Fibroblast of the aortic adventitia (primary cell): ENCODE data around the gene POLA1. TPM values are rescaled to one million over a fixed set of nuclear protein-coding genes. Genes with fewer than 3 reads are reported as not detected.

Source experiments
- DNase-seq: peaks from one replicate; pipeline ENCODE4 v3.0.0-alpha.2; 2010; ENCODE audit warnings: low read depth
- H3K4me3 ChIP-seq: 2 replicates; pipeline ENCODE4 v1.5.1; 2011; ENCODE audit warnings: low read depth, mild to moderate bottlenecking, control low read depth, low read length, moderate library complexity
- CTCF ChIP-seq: IDR thresholded peaks from 2 replicates; pipeline ENCODE4 v1.5.1; 2011; ENCODE audit warnings: mild to moderate bottlenecking, low read length, control low read depth, inconsistent platforms; ENCODE audit not compliant: insufficient read depth
- total RNA-seq: library from RNA; depleted of rRNA; stranded (reverse); fragments of >200 nt; gene quantifications from 2 replicates; pipeline ENCODE4 v1.2.3, GENCODE V29; 2012; ENCODE audit warnings: low replicate concordance

POLA1 gene
- total RNA-seq, 1 donor: 24.9 TPM

GRCh38 chrX:24954732-24955131 is 261.0 kb downstream of the POLA1 start:
- TF ChIP-seq CTCF: no peak
- H3K4me3 ChIP-seq: no peak overlapping the region
- DNase-seq: no peak

GRCh38 chrX:24955372-24955930 is 261.7 kb downstream of the POLA1 start:
- no peak overlapping the region for H3K4me3 ChIP-seq
- DNase-seq: no peak
- no peak for TF ChIP-seq CTCF

GRCh38 chrX:24956828-24957227 is 263.1 kb downstream of the POLA1 start:
- peak; percentile 17 for DNase-seq
- H3K4me3 ChIP-seq: no peak overlapping the region
- no peak for TF ChIP-seq CTCF

GRCh38 chrX:24961809-24962208 is 268.1 kb downstream of the POLA1 start:
- DNase-seq: no peak
- no peak for TF ChIP-seq CTCF
- H3K4me3 ChIP-seq: no peak overlapping the region

- DNase-seq: no peak
Observed at GRCh38 chrX:24963823-24964222, 270.1 kb downstream of the POLA1 start.

GRCh38 chrX:24965372-24965771 is 271.7 kb downstream of the POLA1 start:
- H3K4me3 ChIP-seq: no peak overlapping the region
- TF ChIP-seq CTCF: no peak
- no peak for DNase-seq

More at GRCh38 chrX:24963823-24964222, 270.1 kb downstream of the POLA1 start:
- no peak overlapping the region for H3K4me3 ChIP-seq
- no peak for TF ChIP-seq CTCF

- no peak for TF ChIP-seq CTCF
Observed at GRCh38 chrX:24969812-24970211, 276.1 kb downstream of the POLA1 start.

More at GRCh38 chrX:24969812-24970211, 276.1 kb downstream of the POLA1 start:
- DNase-seq: no peak
- no peak overlapping the region for H3K4me3 ChIP-seq
